Brain microvascular endothelial cell (primary cell): ENCODE measurements around the gene ZNF22.
"Not testable (repeated sequence)": the region's sequence is repeated elsewhere in the genome, so short reads cannot be mapped to it uniquely, and the experiment has no call there.

ENCODE experiments used
- DNase-seq: peaks from one replicate; pipeline ENCODE4 v3.0.0-alpha.2; 2020
- H3K27ac ChIP-seq: fragments of 250-450 bp; sonication (Bioruptor Pico); 2 replicates; pipeline ENCODE4 v1.5.1; 2020; ENCODE audit warnings: mild to moderate bottlenecking, moderate library complexity
- H3K27me3 ChIP-seq: fragments of 250-450 bp; sonication (Bioruptor Pico); replicated peaks from 2 replicates; pipeline ENCODE4 v1.5.1; 2020; ENCODE audit warnings: mild to moderate bottlenecking
- H3K36me3 ChIP-seq: fragments of 250-450 bp; sonication (Bioruptor Pico); replicated peaks from 2 replicates; pipeline ENCODE4 v1.5.1; 2020; ENCODE audit warnings: mild to moderate bottlenecking
- H3K4me3 ChIP-seq: 2 replicates; pipeline ENCODE4 v1.5.1; 2011; ENCODE audit warnings: low read depth, mild to moderate bottlenecking, control low read depth, low read length, moderate library complexity
- CTCF ChIP-seq: IDR thresholded peaks from 2 replicates; pipeline ENCODE4 v1.5.1; 2011; ENCODE audit warnings: low read depth, mild to moderate bottlenecking, moderate library complexity, low read length, control low read depth, inconsistent platforms; ENCODE audit errors: missing control alignments
- in situ Hi-C: cut with HindIII; loops from 2 replicates; pipeline ENCODE4 v1.10.0; 2017; ENCODE audit warnings: low sequenced_read_pairs, low pct_ligation_motif_present

The ZNF22 gene

GRCh38 chr10:45004661-45005060 is 3.9 kb downstream of the ZNF22 start:
- in situ Hi-C loops = no loop called here
- no peak for DNase-seq
- Histone ChIP-seq H3K27ac (no peak overlapping the region), H3K36me3 (peaks cover 4% of the 10 kb centered on the region), H3K4me3 (no peak overlapping the region), H3K27me3 (no peaks in the 10 kb centered on the region)
- TF ChIP-seq CTCF = no peak

- DNase-seq = no peak
- Histone ChIP-seq H3K36me3 (peaks cover 4% of the 10 kb centered on the region), H3K27ac (no peak overlapping the region), H3K4me3 (no peak overlapping the region), H3K27me3 (no peaks in the 10 kb centered on the region)
- no peak for TF ChIP-seq CTCF
- in situ Hi-C loops = no loop called here
Measured at GRCh38 chr10:45005284-45005683, 4.6 kb downstream of the ZNF22 start.

- in situ Hi-C loops = no loop called here
- Histone ChIP-seq H3K27me3 (no peaks in the 10 kb centered on the region), H3K4me3 (no peak overlapping the region), H3K36me3 (peaks cover 4% of the 10 kb centered on the region), H3K27ac (no peak overlapping the region)
- no peak for DNase-seq
- TF ChIP-seq CTCF = no peak
Measured at GRCh38 chr10:45006276-45007030, 5.7 kb downstream of the ZNF22 start.

GRCh38 chr10:45008524-45009161 is 7.9 kb downstream of the ZNF22 start:
- DNase-seq = peak; percentile 89
- no peak overlapping the region for H3K4me3 ChIP-seq
- peaks cover 3% of the 10 kb centered on the region for H3K36me3 ChIP-seq
- TF ChIP-seq CTCF = peak; percentile 73
- H3K27me3 ChIP-seq = no peaks in the 10 kb centered on the region
- in situ Hi-C loops = no loop called here
- H3K27ac ChIP-seq = no peak overlapping the region

GRCh38 chr10:45014557-45014956 is 13.8 kb downstream of the ZNF22 start:
- H3K27ac ChIP-seq, H3K36me3 ChIP-seq, in situ Hi-C loops, DNase-seq, H3K4me3 ChIP-seq, H3K27me3 ChIP-seq: not testable (repeated sequence)

GRCh38 chr10:45015590-45015989 is 14.9 kb downstream of the ZNF22 start:
- Histone ChIP-seq H3K36me3 (no peaks in the 10 kb centered on the region), H3K4me3 (no peak overlapping the region), H3K27ac (no peak overlapping the region), H3K27me3 (no peaks in the 10 kb centered on the region)
- DNase-seq = no peak
- in situ Hi-C loops = no loop called here
- TF ChIP-seq CTCF = no peak
